ENCODE results near the gene PIR. TPM values are rescaled to one million over a fixed set of nuclear protein-coding genes. Genes with fewer than 3 reads are reported as not detected.

PIR gene
- total and polyA plus RNA-seq, 2 of the 8 experiments (the other 6 are each of a cell fraction or from before 2014, with no cell fraction given), result 6.4 to 10.3 TPM

DNA sequence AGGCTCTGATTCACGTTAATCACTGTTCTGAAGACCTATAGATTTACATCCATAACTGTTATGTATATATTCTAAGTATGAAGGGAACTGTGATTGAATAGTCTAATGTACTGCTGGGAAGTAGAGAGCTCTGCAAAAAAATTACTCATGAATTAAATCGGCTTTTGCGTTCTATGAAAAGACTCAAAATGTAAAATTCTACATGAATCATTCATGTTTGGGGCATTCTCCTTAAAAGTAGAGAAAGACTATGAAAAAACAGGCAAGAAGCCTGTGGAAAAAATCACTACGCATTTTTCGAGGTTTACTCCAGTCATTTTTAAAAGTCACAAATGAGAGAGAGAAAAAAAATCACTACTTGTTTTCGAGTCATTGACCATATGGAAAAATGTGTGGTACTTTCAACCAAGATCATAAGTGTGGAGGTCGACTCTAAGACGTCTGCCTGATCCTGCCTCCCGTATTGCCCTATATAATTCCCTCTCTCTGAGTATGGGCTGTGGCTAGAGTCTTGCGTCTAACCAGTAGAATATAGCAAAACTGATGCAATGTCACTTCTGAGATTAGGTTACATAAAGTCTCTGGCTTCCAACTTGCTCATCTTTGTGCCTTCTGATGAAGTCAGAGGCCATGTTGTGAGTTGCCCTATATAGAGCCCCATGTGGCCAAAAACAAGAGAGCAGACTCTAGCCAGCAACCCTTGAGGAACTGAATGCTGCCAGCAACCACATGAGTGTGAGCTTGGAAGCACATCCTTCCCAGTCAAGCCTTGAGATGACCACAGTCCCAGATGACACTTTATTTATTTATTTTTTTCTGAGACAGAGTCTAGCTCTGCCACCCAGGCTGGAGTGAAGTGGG, 76.8 kb downstream of the PIR start (continued):
- TF ChIP-seq, protein P1, sequence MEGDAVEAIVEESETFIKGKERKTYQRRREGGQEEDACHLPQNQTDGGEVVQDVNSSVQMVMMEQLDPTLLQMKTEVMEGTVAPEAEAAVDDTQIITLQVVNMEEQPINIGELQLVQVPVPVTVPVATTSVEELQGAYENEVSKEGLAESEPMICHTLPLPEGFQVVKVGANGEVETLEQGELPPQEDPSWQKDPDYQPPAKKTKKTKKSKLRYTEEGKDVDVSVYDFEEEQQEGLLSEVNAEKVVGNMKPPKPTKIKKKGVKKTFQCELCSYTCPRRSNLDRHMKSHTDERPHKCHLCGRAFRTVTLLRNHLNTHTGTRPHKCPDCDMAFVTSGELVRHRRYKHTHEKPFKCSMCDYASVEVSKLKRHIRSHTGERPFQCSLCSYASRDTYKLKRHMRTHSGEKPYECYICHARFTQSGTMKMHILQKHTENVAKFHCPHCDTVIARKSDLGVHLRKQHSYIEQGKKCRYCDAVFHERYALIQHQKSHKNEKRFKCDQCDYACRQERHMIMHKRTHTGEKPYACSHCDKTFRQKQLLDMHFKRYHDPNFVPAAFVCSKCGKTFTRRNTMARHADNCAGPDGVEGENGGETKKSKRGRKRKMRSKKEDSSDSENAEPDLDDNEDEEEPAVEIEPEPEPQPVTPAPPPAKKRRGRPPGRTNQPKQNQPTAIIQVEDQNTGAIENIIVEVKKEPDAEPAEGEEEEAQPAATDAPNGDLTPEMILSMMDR (IDR thresholded peaks at IDR 0.05; ENCODE audit: control extremely low read depth in 1 of 3, insufficient read depth in 1 of 3, low read depth in 1 of 3, low read length in 3 of 3), result no peak

All from H1 (cell line).